ENCODE data around the gene DAPK2. TPM values are rescaled to one million over a fixed set of nuclear protein-coding genes. Genes with fewer than 3 reads are reported as not detected.

The DAPK2 gene
- total RNA-seq, 2 experiments from 2014 or later: 0.44 TPM; not detected in 1

DNA sequence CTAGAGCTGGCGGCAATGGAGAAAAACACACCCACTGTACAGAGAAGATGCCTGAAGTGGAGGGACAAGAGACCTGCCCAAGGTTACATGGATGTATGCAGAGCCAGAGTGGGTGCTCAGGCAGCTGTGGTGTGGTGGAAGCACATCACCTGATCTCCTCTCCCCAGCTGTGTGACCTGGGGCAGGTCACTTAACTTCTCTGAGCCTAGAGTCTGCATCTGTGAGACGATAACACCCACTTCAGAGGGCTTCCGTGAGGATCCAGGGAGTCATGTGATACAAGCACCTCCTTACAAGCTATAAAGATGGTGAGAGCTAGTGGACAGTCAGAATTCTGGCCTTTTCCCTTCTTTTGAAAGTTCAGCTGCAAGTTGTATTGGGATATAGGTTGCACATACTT is 157.5 kb downstream of the DAPK2 start:
- CTCF ChIA-PET: interaction anchor here (0.7 to 2.4 kb wide), 4 partner anchors 8 to 179 kb away, joined by 3 to 14 read pairs (median 7); no protein-coding TSS in a partner anchor
- Mint-ChIP-seq H3K4me1 (ENCODE audit: low read depth) (peaks cover 33% of the 10 kb centered on the region), H3K9me3 (no peaks in the 10 kb centered on the region), H3K27ac (no peak overlapping the region), H3K27me3 (ENCODE audit: low read depth) (no peaks in the 10 kb centered on the region), H3K36me3 (ENCODE audit: low read depth) (no peaks in the 10 kb centered on the region), H3K4me3 (no peak overlapping the region)
- DNase-seq: no peak
- intact Hi-C loops (cut with micrococcal nuclease): no loop called here

GRCh38 chr15:63888146-63888545 is 158.1 kb downstream of the DAPK2 start:
- intact Hi-C loops (cut with micrococcal nuclease): no loop called here
- Mint-ChIP-seq H3K27me3 (ENCODE audit: low read depth) (no peaks in the 10 kb centered on the region), H3K27ac (no peak overlapping the region), H3K9me3 (no peaks in the 10 kb centered on the region), H3K4me3 (no peak overlapping the region), H3K4me1 (ENCODE audit: low read depth) (peaks cover 27% of the 10 kb centered on the region), H3K36me3 (ENCODE audit: low read depth) (no peaks in the 10 kb centered on the region)
- no peak for DNase-seq
- CTCF ChIA-PET: interaction anchor here (1.6 to 2.4 kb wide), 3 partner anchors 11 to 179 kb away, joined by 3 to 14 read pairs (median 10); no protein-coding TSS in a partner anchor

DNA sequence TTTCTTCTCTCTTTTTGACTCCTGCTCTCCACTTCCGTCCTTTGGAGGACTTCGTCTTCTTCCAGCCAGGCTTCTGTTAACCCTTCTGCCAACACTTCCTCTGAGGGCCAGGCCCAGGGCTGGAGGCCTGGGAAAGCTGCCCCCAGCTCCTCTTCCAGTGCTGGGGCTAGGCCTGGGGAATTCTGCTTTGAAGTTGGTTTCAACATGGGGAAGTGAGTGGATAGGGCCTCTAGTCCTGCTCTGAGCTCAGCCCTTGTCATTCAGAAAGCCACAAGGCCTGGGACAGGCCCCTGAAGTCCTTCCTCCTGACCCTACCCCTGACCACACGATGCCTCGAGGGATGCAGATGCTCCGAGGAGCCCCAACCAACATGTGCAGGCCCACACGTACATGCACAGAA is 158.7 kb downstream of the DAPK2 start:
- Mint-ChIP-seq H3K9me3 (no peaks in the 10 kb centered on the region), H3K4me1 (ENCODE audit: low read depth) (peaks cover 22% of the 10 kb centered on the region), H3K27ac (no peak overlapping the region), H3K27me3 (ENCODE audit: low read depth) (no peaks in the 10 kb centered on the region), H3K4me3 (no peak overlapping the region), H3K36me3 (ENCODE audit: low read depth) (no peaks in the 10 kb centered on the region)
- intact Hi-C loops (cut with micrococcal nuclease): no loop called here
- CTCF ChIA-PET: interaction anchor here (1.6 to 2.3 kb wide), 2 partner anchors 12 to 135 kb away, joined by 3 to 14 read pairs; no protein-coding TSS in a partner anchor
- DNase-seq: no peak

DNA sequence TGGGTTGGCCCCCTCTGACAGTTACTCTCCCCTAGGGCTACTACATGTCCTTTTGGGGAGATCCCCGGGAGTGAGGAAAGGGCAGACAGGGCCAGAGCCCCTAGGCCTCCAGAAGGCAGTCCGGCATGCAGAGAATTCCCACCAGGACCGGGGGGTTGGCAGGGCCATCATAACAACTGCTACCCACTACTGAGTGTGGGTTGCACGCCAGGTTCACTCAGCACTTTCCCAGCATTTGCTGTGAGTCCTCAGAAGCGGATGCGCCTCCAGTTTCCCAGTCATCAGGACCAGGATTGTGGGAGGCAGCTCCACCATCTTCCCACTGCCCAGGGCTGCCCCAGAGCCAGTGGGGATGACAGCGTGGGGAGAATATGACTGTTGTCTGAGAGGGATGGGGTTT is 161.3 kb downstream of the DAPK2 start:
- Mint-ChIP-seq H3K36me3 (ENCODE audit: low read depth) (no peaks in the 10 kb centered on the region), H3K4me3 (no peak overlapping the region), H3K27ac (no peak overlapping the region), H3K27me3 (ENCODE audit: low read depth) (no peaks in the 10 kb centered on the region), H3K9me3 (no peaks in the 10 kb centered on the region), H3K4me1 (ENCODE audit: low read depth) (peaks cover 7% of the 10 kb centered on the region)
- CTCF ChIA-PET: no interaction called here
- no peak for DNase-seq
- intact Hi-C loops (cut with micrococcal nuclease): no loop called here

GRCh38 chr15:63881431-63881830 is 164.9 kb downstream of the DAPK2 start:
- CTCF ChIA-PET: interaction anchor here (0.6 to 2.0 kb wide), 5 partner anchors 7 to 129 kb away, joined by 3 to 10 read pairs (median 6); no protein-coding TSS in a partner anchor
- no peaks in the 10 kb centered on the region for H3K27me3 Mint-ChIP-seq (ENCODE audit: low read depth)

GRCh38 chr15:63880744-63881143 is 165.5 kb downstream of the DAPK2 start:
- H3K4me3 Mint-ChIP-seq: no peak overlapping the region
- no peaks in the 10 kb centered on the region for H3K36me3 Mint-ChIP-seq (ENCODE audit: low read depth)
- no peaks in the 10 kb centered on the region for H3K27me3 Mint-ChIP-seq (ENCODE audit: low read depth)
- no peak overlapping the region for H3K27ac Mint-ChIP-seq
- peaks cover 2% of the 10 kb centered on the region for H3K4me1 Mint-ChIP-seq (ENCODE audit: low read depth)
- no peak for DNase-seq
- CTCF ChIA-PET: interaction anchor here (0.6 to 2.0 kb wide), 7 partner anchors 8 to 270 kb away, joined by 3 to 10 read pairs (median 6); no protein-coding TSS in a partner anchor
- no peaks in the 10 kb centered on the region for H3K9me3 Mint-ChIP-seq
- intact Hi-C loops (cut with micrococcal nuclease): no loop called here

More at GRCh38 chr15:63881431-63881830, 164.9 kb downstream of the DAPK2 start:
- Mint-ChIP-seq H3K9me3 (no peaks in the 10 kb centered on the region), H3K36me3 (ENCODE audit: low read depth) (no peaks in the 10 kb centered on the region), H3K4me3 (no peak overlapping the region), H3K4me1 (ENCODE audit: low read depth) (peaks cover 2% of the 10 kb centered on the region), H3K27ac (no peak overlapping the region)
- no peak for DNase-seq
- intact Hi-C loops (cut with micrococcal nuclease): no loop called here

DNA sequence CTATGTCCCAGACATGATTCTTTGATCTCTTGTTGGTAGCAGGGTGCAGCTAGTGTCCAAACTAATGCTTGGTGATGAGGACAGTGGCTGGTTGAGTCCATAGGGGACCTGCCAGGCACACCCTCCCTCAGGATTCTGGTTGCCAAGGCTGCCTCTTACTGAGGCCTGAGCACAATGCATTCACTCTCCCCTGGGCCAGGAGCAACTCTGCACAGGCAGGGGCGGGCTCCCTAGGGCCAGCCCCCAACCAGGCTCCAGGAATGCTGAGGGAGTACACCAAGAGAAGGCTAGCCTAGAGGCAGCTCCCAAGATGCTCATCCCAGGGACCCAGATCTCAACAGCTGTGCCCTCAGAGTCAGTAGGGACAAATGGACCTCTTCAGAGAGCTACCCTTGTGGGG is 166.3 kb downstream of the DAPK2 start:
- no peak for DNase-seq
- no peak overlapping the region for H3K27ac Mint-ChIP-seq
- CTCF ChIA-PET: interaction anchor here (0.6 to 1.4 kb wide), 3 partner anchors 12 to 270 kb away, joined by 3 to 8 read pairs (median 4); no protein-coding TSS in a partner anchor
- H3K27me3 Mint-ChIP-seq (ENCODE audit: low read depth): no peaks in the 10 kb centered on the region
- H3K36me3 Mint-ChIP-seq (ENCODE audit: low read depth): no peaks in the 10 kb centered on the region
- intact Hi-C loops (cut with micrococcal nuclease): no loop called here
- H3K9me3 Mint-ChIP-seq: no peaks in the 10 kb centered on the region
- no peak overlapping the region for H3K4me3 Mint-ChIP-seq
- peaks cover 2% of the 10 kb centered on the region for H3K4me1 Mint-ChIP-seq (ENCODE audit: low read depth)

DNA sequence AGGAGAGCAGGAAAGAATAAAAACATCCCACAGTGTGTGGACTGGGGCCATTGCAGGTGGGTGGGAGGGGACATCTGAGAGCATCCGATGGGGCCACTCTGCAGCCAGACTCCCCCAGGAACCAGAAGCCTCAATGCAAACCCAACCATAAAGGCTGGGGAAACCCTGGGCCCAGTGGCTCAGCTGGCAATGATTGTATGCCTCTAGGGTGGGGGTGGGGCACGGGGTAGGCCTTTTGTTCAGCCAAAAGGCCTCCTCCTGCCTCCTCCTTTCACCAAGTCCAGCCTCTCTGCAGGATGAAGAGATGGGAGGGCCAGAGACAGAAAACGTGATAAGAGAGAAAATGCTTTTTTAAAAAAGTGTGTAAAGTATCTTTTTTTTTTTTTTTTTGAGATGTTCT is 167.1 kb downstream of the DAPK2 start:
- H3K27me3 Mint-ChIP-seq (ENCODE audit: low read depth): no peaks in the 10 kb centered on the region
- no peak overlapping the region for H3K27ac Mint-ChIP-seq
- CTCF ChIA-PET: interaction anchor here (1.3 kb wide), 1 partner anchor 269 kb away, joined by 4 read pairs; no protein-coding TSS in a partner anchor
- no peaks in the 10 kb centered on the region for H3K9me3 Mint-ChIP-seq
- H3K4me3 Mint-ChIP-seq: no peak overlapping the region
- H3K36me3 Mint-ChIP-seq (ENCODE audit: low read depth): no peaks in the 10 kb centered on the region
- DNase-seq: no peak
- peaks cover 2% of the 10 kb centered on the region for H3K4me1 Mint-ChIP-seq (ENCODE audit: low read depth)
- intact Hi-C loops (cut with micrococcal nuclease): no loop called here

GRCh38 chr15:63877713-63878271 is 168.5 kb downstream of the DAPK2 start:
- CTCF ChIA-PET: no interaction called here
- Mint-ChIP-seq H3K9me3 (peaks cover 2% of the 10 kb centered on the region), H3K27ac (no peak overlapping the region), H3K4me3 (no peak overlapping the region), H3K36me3 (ENCODE audit: low read depth) (no peaks in the 10 kb centered on the region), H3K27me3 (ENCODE audit: low read depth) (no peaks in the 10 kb centered on the region), H3K4me1 (ENCODE audit: low read depth) (peaks cover 2% of the 10 kb centered on the region)
- intact Hi-C loops (cut with micrococcal nuclease): no loop called here
- DNase-seq: no peak

DNA sequence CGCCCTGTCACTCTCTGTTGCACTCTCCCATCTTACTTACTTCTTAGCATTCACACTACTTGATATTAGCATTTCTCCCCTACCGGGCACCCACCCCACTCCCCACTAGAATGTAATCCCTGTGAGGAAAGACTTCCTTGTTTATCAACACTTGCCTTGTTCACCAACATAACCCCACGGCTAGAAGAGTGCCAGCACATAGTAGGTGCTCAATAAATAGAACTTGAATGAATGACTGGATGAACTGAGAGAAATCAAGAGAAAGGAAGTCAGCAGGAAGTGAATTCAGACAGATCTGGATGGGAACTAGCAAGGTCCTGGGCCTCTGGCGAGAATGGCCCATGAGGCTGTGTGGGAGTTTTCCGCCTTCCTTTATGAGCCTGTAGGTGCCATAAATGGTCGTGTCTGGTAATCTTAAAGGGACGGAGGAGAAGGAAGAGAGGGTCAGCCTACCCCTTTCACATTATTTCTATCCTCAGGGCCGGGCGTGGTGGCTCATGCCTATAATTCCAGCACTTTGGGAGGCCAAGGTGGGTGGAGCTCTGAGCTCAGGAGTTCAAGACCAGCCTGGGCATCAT is 170.1 kb downstream of the DAPK2 start:
- Mint-ChIP-seq H3K4me1 (ENCODE audit: low read depth) (peaks cover 2% of the 10 kb centered on the region), H3K27ac (no peak overlapping the region), H3K27me3 (ENCODE audit: low read depth) (no peaks in the 10 kb centered on the region), H3K4me3 (no peak overlapping the region), H3K36me3 (ENCODE audit: low read depth) (no peaks in the 10 kb centered on the region), H3K9me3 (peaks cover 3% of the 10 kb centered on the region)
- no peak for DNase-seq
- CTCF ChIA-PET: no interaction called here
- intact Hi-C loops (cut with micrococcal nuclease): no loop called here

GRCh38 chr15:63874616-63875015 is 171.7 kb downstream of the DAPK2 start:
- no peak overlapping the region for H3K27ac Mint-ChIP-seq
- CTCF ChIA-PET: interaction anchor here (0.6 kb wide), 1 partner anchor 104 kb away, joined by 4 read pairs; no protein-coding TSS in a partner anchor
- H3K4me1 Mint-ChIP-seq (ENCODE audit: low read depth): peaks cover 11% of the 10 kb centered on the region
- DNase-seq: no peak
- H3K4me3 Mint-ChIP-seq: no peak overlapping the region
- H3K27me3 Mint-ChIP-seq (ENCODE audit: low read depth): no peaks in the 10 kb centered on the region
- peaks cover 3% of the 10 kb centered on the region for H3K9me3 Mint-ChIP-seq
- no peaks in the 10 kb centered on the region for H3K36me3 Mint-ChIP-seq (ENCODE audit: low read depth)
- intact Hi-C loops (cut with micrococcal nuclease): loop anchor here (5.0 kb wide), 1 partner anchor 42 kb away; the partner anchor contains the start of gene HERC1

DNA sequence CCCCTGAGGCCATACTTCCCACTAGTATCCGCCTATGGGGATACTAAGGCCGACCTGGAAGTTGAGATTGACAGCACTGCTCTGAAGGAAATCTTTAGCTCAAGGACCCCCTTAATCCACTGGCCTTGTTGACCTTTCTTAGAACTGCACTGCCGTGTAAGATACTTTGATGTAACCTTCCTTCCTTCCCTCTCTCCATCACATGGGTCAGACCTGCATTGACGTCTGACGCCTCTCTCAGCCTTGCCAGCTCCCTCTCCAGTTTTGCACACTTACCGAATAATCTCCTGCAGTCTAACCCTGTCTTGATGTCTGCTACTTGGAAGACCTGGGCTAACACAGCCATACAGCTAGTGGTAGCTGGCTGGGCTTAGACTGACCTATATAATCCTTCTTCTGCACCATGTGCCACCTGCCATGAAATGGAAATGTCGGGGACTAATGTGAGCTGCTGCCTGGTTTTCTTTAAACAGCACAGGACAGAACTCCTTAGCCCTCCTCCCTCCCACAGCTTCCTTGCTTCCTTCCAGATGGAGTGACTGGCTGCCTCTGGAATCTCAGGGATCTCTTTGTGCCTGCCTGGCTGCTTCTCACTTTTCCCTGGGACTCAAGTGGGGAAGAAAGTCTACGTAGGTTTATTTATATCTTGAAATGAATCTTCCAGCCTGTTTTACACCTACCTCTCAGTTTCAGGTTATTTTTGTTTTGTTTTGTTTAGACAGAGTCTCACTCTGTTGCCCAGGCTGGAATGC is 173.3 kb downstream of the DAPK2 start:
- peaks cover 19% of the 10 kb centered on the region for H3K4me1 Mint-ChIP-seq (ENCODE audit: low read depth)
- H3K36me3 Mint-ChIP-seq (ENCODE audit: low read depth): no peaks in the 10 kb centered on the region
- H3K4me3 Mint-ChIP-seq: no peak overlapping the region
- no peak for DNase-seq
- H3K27me3 Mint-ChIP-seq (ENCODE audit: low read depth): no peaks in the 10 kb centered on the region
- intact Hi-C loops (cut with micrococcal nuclease): loop anchor here (5.0 kb wide), 1 partner anchor 41 kb away; the partner anchor contains the start of gene HERC1
- no peak overlapping the region for H3K27ac Mint-ChIP-seq
- CTCF ChIA-PET: interaction anchor here (0.6 to 1.1 kb wide), 3 partner anchors 13 to 468 kb away, joined by 3 to 4 read pairs (median 3); no protein-coding TSS in a partner anchor
- H3K9me3 Mint-ChIP-seq: peaks cover 3% of the 10 kb centered on the region
